CD4-positive, alpha-beta T cell (primary cell): Measurements from ENCODE around the gene HPCAL4. TPM values are rescaled to one million over a fixed set of nuclear protein-coding genes. Genes with fewer than 3 reads are reported as not detected.

ENCODE experiments used
- ATAC-seq: fragments of 200-7000 bp; cut with Tn5 transposase; one replicate; pipeline ENCODE4 v1.10.0; 2022; ENCODE audit warnings: mild to moderate bottlenecking; ENCODE audit not compliant: poor library complexity
- CTCF ChIA-PET: fragments of 350-600 bp; sonication (Branson Sonifier 250); formaldehyde crosslinking; loops from one replicate; lab custom pipeline; 2021; ENCODE audit warnings: antibody characterized with exemption, inconsistent platforms; lab: Charles Lee
- POLR2A ChIA-PET: fragments of 350-600 bp; sonication (Branson Sonifier 250); formaldehyde crosslinking; loops from one replicate; lab custom pipeline; 2021; ENCODE audit warnings: antibody characterized with exemption, inconsistent platforms; lab: Charles Lee
- DNase-seq, 14 experiments: peaks; one replicate each; pipeline ENCODE4 v3.0.0-alpha.2; 2013 to 2020; ENCODE audit warnings: mixed read lengths in 2 of 14
- H3K27ac ChIP-seq, 2 donors: one replicate each; pipeline versions ENCODE4 v1.5.1 to v1.7.0; 2013; ENCODE audit warnings: low read length in 2 of 2, low read depth in 1 of 2, mild to moderate bottlenecking in 1 of 2
- H3K27me3 ChIP-seq, 2 experiments: 1 replicate in 1 of 2; 2 replicates in 1 of 2; pipeline versions ENCODE4 v1.6.1 to v1.7.0; 2013; ENCODE audit warnings: low read length in 2 of 2, control low read depth in 1 of 2, mild to moderate bottlenecking in 1 of 2, moderate library complexity in 1 of 2; ENCODE audit not compliant: insufficient read depth in 2 of 2, control insufficient read depth in 1 of 2
- H3K36me3 ChIP-seq: one replicate; pipeline ENCODE4 v1.6.1; 2013; ENCODE audit warnings: low read length, control low read depth; ENCODE audit not compliant: insufficient read depth
- H3K4me1 ChIP-seq: one replicate; pipeline ENCODE4 v1.6.1; 2013; ENCODE audit warnings: low read length, control low read depth; ENCODE audit not compliant: insufficient read depth
- H3K4me3 ChIP-seq: one replicate; pipeline ENCODE4 v1.5.1; 2013; ENCODE audit warnings: mild to moderate bottlenecking, low read length, moderate library complexity
- H3K9me3 ChIP-seq, 2 experiments: 1 replicate in 1 of 2; 2 replicates in 1 of 2; pipeline versions ENCODE4 v1.6.1 to v1.7.0; 2013; ENCODE audit warnings: low read length in 2 of 2, mild to moderate bottlenecking in 2 of 2, control low read depth in 1 of 2, moderate library complexity in 1 of 2; ENCODE audit not compliant: control insufficient read depth in 1 of 2, insufficient read depth in 1 of 2
- H3K27ac Mint-ChIP-seq: one replicate; pipeline ENCODE4 v1.8.0; 2020; ENCODE audit warnings: mixed read lengths
- H3K27me3 Mint-ChIP-seq: one replicate; pipeline ENCODE4 v1.8.0; 2021; ENCODE audit warnings: mixed read lengths
- H3K36me3 Mint-ChIP-seq: one replicate; pipeline ENCODE4 v1.8.0; 2021; ENCODE audit warnings: low read depth, mixed read lengths
- H3K4me1 Mint-ChIP-seq: one replicate; pipeline ENCODE4 v1.8.0; 2021; ENCODE audit warnings: low read depth, mixed read lengths
- H3K4me3 Mint-ChIP-seq: one replicate; pipeline ENCODE4 v1.8.0; 2020; ENCODE audit warnings: mild to moderate bottlenecking, mixed read lengths
- H3K9me3 Mint-ChIP-seq: one replicate; pipeline ENCODE4 v1.8.0; 2020; ENCODE audit warnings: mixed read lengths
- intact Hi-C, 2 experiments: fragments of 100-400 bp; cut with DNase I in 1 of 2; cut with micrococcal nuclease in 1 of 2; formaldehyde crosslinking; loops; one replicate each; pipeline versions ENCODE4 v1.15.1 to v1.9.0; 2023 to 2025; cut with DNase I, micrococcal nuclease
- total RNA-seq, 174 experiments: library from RNA in 2 of 174; stranded (reverse) in 2 of 174; gene quantifications; one replicate each; pipeline ENCODE4 v1.2.3 and lab custom pipeline; 2021 to 2026
- TF ChIP-seq, protein P1 (sequence below): fragments of 200-600 bp; IDR thresholded peaks from one replicate; pipeline ENCODE4 v1.8.0; 2022; ENCODE audit warnings: antibody characterized with exemption, mild to moderate bottlenecking

Gene HPCAL4
- total RNA-seq, 2 experiments from 2014 or later, result 22.8 to 22.9 TPM

DNA sequence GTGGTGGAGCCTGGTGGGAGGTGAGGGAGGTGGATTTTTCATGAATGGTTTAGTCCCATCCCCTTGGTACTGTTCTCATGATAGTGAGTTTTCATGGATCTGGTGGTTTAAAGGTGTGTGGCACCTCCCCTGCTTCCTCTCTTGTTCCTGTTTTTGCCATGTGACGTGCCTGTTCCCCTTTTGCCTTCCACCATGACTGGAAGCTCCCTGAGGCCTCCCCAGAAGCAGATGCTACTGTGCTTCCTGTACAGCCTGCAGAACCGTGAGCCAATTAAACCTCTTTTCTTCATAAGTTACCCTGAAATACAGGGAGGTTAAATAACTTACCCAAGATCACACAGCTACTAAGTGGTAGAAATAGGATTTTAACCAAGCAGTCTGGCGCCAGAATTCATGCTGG, 47.5 kb downstream of the HPCAL4 start:
- ChIA-PET POLR2A (no interaction called here), CTCF (interaction anchor here (1.8 kb wide), 1 partner anchor 10 kb away, joined by 5 read pairs; no protein-coding TSS in a partner anchor)
- H3K27me3 ChIP-seq, result peaks cover 0 to 7% of the 10 kb centered on the region in 2 experiments
- no peaks in the 10 kb centered on the region for H3K36me3 ChIP-seq
- H3K4me1 Mint-ChIP-seq, result no peaks in the 10 kb centered on the region
- DNase-seq (no peak), ATAC-seq (no peak)
- H3K9me3 Mint-ChIP-seq, result no peaks in the 10 kb centered on the region
- intact Hi-C loops, result no loop called here
- H3K4me3 Mint-ChIP-seq, result no peak overlapping the region
- H3K4me3 ChIP-seq, result no peak overlapping the region
- H3K27ac ChIP-seq, result no peak overlapping the region
- H3K36me3 Mint-ChIP-seq, result no peaks in the 10 kb centered on the region
- TF ChIP-seq, protein P1, sequence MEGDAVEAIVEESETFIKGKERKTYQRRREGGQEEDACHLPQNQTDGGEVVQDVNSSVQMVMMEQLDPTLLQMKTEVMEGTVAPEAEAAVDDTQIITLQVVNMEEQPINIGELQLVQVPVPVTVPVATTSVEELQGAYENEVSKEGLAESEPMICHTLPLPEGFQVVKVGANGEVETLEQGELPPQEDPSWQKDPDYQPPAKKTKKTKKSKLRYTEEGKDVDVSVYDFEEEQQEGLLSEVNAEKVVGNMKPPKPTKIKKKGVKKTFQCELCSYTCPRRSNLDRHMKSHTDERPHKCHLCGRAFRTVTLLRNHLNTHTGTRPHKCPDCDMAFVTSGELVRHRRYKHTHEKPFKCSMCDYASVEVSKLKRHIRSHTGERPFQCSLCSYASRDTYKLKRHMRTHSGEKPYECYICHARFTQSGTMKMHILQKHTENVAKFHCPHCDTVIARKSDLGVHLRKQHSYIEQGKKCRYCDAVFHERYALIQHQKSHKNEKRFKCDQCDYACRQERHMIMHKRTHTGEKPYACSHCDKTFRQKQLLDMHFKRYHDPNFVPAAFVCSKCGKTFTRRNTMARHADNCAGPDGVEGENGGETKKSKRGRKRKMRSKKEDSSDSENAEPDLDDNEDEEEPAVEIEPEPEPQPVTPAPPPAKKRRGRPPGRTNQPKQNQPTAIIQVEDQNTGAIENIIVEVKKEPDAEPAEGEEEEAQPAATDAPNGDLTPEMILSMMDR, result no peak
- peaks cover 5% of the 10 kb centered on the region for H3K27me3 Mint-ChIP-seq
- peaks cover 6% of the 10 kb centered on the region for H3K4me1 ChIP-seq
- no peak overlapping the region for H3K27ac Mint-ChIP-seq
- H3K9me3 ChIP-seq, result no peaks in the 10 kb centered on the region

- H3K4me3 Mint-ChIP-seq, result no peak overlapping the region
- Histone ChIP-seq H3K36me3 (no peaks in the 10 kb centered on the region), H3K27ac (no peak overlapping the region), H3K4me1 (peaks cover 6% of the 10 kb centered on the region), H3K27me3 (peaks cover 5 to 12% of the 10 kb centered on the region in 2 experiments), H3K4me3 (no peak overlapping the region), H3K9me3 (no peaks in the 10 kb centered on the region)
- ATAC-seq (no peak), DNase-seq (no peak)
- peaks cover 14% of the 10 kb centered on the region for H3K27me3 Mint-ChIP-seq
- ChIA-PET POLR2A (no interaction called here), CTCF (no interaction called here)
- intact Hi-C loops, result no loop called here
- H3K9me3 Mint-ChIP-seq, result no peaks in the 10 kb centered on the region
- no peaks in the 10 kb centered on the region for H3K36me3 Mint-ChIP-seq
- no peaks in the 10 kb centered on the region for H3K4me1 Mint-ChIP-seq
- no peak overlapping the region for H3K27ac Mint-ChIP-seq
- TF ChIP-seq, protein P1, result no peak
Observed at GRCh38 chr1:39642796-39643195, 48.4 kb downstream of the HPCAL4 start.

DNA sequence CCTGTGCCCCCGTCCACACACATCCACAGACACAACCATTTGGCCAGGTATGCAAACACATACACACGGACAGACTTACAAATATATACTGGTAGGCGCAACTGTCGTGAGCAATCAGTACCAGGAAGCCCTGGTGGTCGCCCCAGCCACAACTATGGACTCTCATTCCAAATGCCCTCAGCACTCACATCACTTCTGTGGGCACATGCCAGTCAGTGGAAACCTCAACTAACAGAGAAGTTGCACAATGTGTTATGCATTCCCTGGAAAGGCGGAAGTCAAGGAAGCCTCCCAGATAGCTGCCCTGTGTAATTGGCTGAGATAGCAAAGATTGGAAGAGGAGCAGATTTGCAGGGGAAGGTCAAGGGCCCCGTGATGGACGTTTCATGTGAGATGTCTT, 50.4 kb downstream of the HPCAL4 start:
- intact Hi-C loops, result no loop called here
- H3K27me3 ChIP-seq, result peaks cover 11 to 21% of the 10 kb centered on the region in 2 experiments
- no peak overlapping the region for H3K27ac ChIP-seq
- DNase-seq (no peak), ATAC-seq (no peak)
- Mint-ChIP-seq H3K27me3 (peaks cover 29% of the 10 kb centered on the region), H3K9me3 (no peaks in the 10 kb centered on the region), H3K4me1 (no peaks in the 10 kb centered on the region), H3K27ac (no peak overlapping the region), H3K36me3 (no peaks in the 10 kb centered on the region), H3K4me3 (no peak overlapping the region)
- no peaks in the 10 kb centered on the region for H3K36me3 ChIP-seq
- no peaks in the 10 kb centered on the region for H3K9me3 ChIP-seq
- ChIA-PET POLR2A (no interaction called here), CTCF (interaction anchor here (1.0 to 2.3 kb wide), 2 partner anchors 13 to 17 kb away, joined by 3 to 7 read pairs; no protein-coding TSS in a partner anchor)
- H3K4me3 ChIP-seq, result no peak overlapping the region
- TF ChIP-seq, protein P1, result no peak
- peaks cover 6% of the 10 kb centered on the region for H3K4me1 ChIP-seq
